SK-N-SH (cell line): ENCODE data around the gene OR2L13.

Source experiments
- EZH2phosphoT487 ChIP-seq: fragments of 200-600 bp; sonication (generic); IDR thresholded peaks from 2 replicates; pipeline ENCODE4 v1.6.1; 2017; ENCODE audit warnings: low read depth, mixed run types, mild to moderate bottlenecking, antibody characterized with exemption, moderate library complexity, borderline replicate concordance
- FOXJ3 ChIP-seq: sonication (generic); formaldehyde crosslinking; IDR thresholded peaks from 2 replicates; pipeline ENCODE4 v1.5.1; 2020; ENCODE audit warnings: mild to moderate bottlenecking, missing genetic modification reagents
- JUND ChIP-seq: IDR thresholded peaks from 2 replicates; pipeline ENCODE4 v1.4.0; 2012
- NRF1 ChIP-seq: IDR thresholded peaks from 2 replicates; pipeline ENCODE4 v1.6.1; 2012; ENCODE audit warnings: low read depth, mild to moderate bottlenecking, low read length
- POLR2AphosphoS5 ChIP-seq: IDR thresholded peaks from 2 replicates; pipeline ENCODE4 v1.6.1; 2012; ENCODE audit warnings: low read depth, low read length
- RAD21 ChIP-seq: IDR thresholded peaks from 2 replicates; pipeline ENCODE4 v1.6.1; 2012; ENCODE audit warnings: mild to moderate bottlenecking, low read length
- RCOR1 ChIP-seq: fragments of 150-350 bp; IDR thresholded peaks from 2 replicates; pipeline ENCODE4 v1.6.1; 2017; ENCODE audit warnings: antibody characterized with exemption, low read length
- TF ChIP-seq, protein P1 (sequence below): fragments of 200-600 bp; sonication (generic); IDR thresholded peaks from 2 replicates; pipeline ENCODE4 v1.6.1; 2017; ENCODE audit warnings: antibody characterized with exemption, mild to moderate bottlenecking, moderate library complexity
- TF ChIP-seq, protein P2 (sequence below): fragments of 150-350 bp; IDR thresholded peaks from 2 replicates; pipeline ENCODE4 v1.6.1; 2017; ENCODE audit warnings: antibody characterized with exemption, low read length, low read depth, borderline replicate concordance
- TF ChIP-seq, protein P3 (sequence below): IDR thresholded peaks from 2 replicates; pipeline ENCODE4 v1.4.0; 2012; ENCODE audit warnings: low read depth

DNA sequence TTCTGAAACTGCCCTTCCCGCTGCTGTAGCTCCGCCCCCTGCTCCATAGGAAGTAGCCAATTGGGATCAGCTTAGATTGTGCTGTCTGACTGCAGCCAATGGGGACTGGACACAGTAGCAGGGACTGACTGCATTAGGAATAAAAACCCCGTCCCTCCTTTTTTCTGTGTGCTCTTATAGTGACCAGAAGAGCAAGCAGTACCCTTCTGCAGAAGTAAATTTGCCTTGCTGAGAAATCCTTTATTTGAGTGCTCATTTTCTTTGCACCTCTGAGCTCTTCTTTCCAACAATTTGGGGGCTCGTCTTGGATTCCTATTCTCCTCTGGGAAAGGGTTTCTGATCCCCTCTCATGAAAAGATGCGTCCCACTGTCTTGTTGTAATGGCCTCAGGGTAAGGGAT is 16.2 kb downstream of the OR2L13 start:
- TF ChIP-seq POLR2AphosphoS5 (no peak), FOXJ3 (CRISPR knock-in tag) (no peak), JUND (no peak), EZH2phosphoT487 (no peak), NRF1 (no peak), RCOR1 (no peak), RAD21 (no peak)
- TF ChIP-seq, protein P1, sequence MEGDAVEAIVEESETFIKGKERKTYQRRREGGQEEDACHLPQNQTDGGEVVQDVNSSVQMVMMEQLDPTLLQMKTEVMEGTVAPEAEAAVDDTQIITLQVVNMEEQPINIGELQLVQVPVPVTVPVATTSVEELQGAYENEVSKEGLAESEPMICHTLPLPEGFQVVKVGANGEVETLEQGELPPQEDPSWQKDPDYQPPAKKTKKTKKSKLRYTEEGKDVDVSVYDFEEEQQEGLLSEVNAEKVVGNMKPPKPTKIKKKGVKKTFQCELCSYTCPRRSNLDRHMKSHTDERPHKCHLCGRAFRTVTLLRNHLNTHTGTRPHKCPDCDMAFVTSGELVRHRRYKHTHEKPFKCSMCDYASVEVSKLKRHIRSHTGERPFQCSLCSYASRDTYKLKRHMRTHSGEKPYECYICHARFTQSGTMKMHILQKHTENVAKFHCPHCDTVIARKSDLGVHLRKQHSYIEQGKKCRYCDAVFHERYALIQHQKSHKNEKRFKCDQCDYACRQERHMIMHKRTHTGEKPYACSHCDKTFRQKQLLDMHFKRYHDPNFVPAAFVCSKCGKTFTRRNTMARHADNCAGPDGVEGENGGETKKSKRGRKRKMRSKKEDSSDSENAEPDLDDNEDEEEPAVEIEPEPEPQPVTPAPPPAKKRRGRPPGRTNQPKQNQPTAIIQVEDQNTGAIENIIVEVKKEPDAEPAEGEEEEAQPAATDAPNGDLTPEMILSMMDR, result no peak
- TF ChIP-seq, protein P2, sequence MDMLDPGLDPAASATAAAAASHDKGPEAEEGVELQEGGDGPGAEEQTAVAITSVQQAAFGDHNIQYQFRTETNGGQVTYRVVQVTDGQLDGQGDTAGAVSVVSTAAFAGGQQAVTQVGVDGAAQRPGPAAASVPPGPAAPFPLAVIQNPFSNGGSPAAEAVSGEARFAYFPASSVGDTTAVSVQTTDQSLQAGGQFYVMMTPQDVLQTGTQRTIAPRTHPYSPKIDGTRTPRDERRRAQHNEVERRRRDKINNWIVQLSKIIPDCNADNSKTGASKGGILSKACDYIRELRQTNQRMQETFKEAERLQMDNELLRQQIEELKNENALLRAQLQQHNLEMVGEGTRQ, result no peak
- TF ChIP-seq, protein P3, sequence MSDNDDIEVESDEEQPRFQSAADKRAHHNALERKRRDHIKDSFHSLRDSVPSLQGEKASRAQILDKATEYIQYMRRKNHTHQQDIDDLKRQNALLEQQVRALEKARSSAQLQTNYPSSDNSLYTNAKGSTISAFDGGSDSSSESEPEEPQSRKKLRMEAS, result no peak
